ENCODE results near the gene TRPT1.

DNA sequence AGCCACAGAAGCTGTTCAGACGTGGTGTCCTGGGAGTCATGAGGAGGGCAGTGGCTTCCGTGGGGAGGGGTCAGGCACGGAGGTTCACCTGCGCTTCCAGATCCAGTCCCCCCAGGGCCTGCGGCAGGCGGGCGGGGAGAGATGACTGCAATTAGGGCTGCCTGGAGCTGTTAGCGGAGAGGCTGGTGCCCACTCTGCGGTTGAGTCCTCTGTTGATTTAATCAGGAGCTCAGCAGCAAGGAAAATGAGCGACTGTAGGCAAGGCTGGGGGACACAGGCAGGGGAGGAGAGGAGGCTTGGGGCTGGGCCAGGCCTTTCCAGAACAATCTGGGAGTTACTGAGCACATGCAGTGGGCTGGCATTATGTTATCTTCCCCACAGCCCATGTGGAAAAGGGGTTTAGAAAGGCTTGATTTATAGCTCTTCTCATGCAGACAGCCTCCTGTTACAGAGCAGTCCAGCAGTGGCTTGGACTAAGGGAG, 38.4 kb upstream of the TRPT1 start:
- TF ChIP-seq EZH2 (IDR thresholded peaks at IDR 0.05; ENCODE audit: insufficient read depth, poor library complexity, severe bottlenecking) (no peak), EZH2phosphoT487 (IDR thresholded peaks at IDR 0.05; ENCODE audit: insufficient read depth, low read depth) (no peak)

All from GM23248 (cell line).